Activated naive CD8-positive, alpha-beta T cell treated with anti-CD3 and anti-CD28 coated beads, Interleukin-2, amount 50 U/mL, for 24 hours (primary cell): ENCODE results near the gene TRIP10.
"Not testable (repeated sequence)": the region's sequence is repeated elsewhere in the genome, so short reads cannot be mapped to it uniquely, and the experiment has no call there.

Experiments used
- ATAC-seq: fragments of 150-1000 bp; cut with Tn5 transposase; one replicate; pipeline ENCODE4 v1.10.0; 2021
- DNase-seq: peaks from one replicate; pipeline ENCODE4 v3.0.0; 2021
- H3K27ac Mint-ChIP-seq: one replicate; pipeline ENCODE4 v1.8.0; 2021; ENCODE audit warnings: mild to moderate bottlenecking, mixed read lengths
- H3K27me3 Mint-ChIP-seq: one replicate; pipeline ENCODE4 v1.8.0; 2021; ENCODE audit warnings: mixed read lengths
- H3K36me3 Mint-ChIP-seq: one replicate; pipeline ENCODE4 v1.8.0; 2021; ENCODE audit warnings: low read depth, mixed read lengths
- H3K4me1 Mint-ChIP-seq: one replicate; pipeline ENCODE4 v1.8.0; 2021; ENCODE audit warnings: mixed read lengths
- H3K4me3 Mint-ChIP-seq: one replicate; pipeline ENCODE4 v1.8.0; 2021; ENCODE audit warnings: mild to moderate bottlenecking, moderate library complexity, mixed read lengths
- H3K9me3 Mint-ChIP-seq: one replicate; pipeline ENCODE4 v1.8.0; 2021; ENCODE audit warnings: mixed read lengths

TRIP10 gene

DNA sequence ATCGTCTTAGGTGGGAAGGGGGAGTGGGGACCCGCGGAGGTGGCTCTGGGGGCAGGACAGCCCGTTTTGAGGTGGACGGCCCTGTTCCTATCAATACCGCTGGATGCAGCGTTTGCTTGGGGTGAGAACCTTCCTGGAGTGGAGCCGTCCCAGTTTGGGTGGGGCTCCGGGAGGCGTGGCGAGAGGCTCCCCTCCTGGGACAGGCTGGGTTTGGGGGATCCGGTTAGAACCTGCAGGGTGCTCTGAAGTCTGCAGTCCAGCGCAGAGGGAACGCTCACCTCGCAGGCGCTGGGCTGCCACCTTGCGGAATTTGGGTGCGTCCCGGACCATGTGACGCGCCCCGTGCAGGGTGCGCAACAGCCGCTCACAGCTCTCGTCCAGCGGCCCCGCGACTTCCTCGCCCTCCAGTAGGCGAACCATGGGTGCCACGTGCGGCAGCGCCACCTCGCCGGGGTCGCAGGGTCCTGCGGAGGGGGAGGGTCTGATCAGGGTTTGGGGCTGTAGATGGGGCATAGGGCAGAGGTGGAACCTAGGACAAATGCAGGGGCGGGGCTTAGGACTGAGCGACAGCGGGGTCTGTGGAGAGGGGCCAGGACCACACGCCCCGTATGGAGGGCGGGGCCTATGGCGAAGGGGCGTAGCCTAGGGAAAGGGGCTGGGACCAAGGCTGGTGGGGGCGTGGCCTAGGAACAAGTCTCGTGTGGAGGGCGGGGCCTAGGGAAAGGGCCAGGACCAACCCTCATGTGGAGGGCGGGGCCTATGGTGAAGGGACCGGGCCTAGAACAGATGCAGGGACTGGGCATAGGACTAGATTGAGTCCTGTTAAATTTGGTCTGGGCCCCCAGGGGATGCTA is 13.9 kb downstream of the TRIP10 start:
- ATAC-seq (peak; percentile 92), DNase-seq (peak; percentile 88)
- no peaks in the 10 kb centered on the region for H3K9me3 Mint-ChIP-seq
- H3K4me1 Mint-ChIP-seq: peaks cover 16% of the 10 kb centered on the region
- H3K27me3 Mint-ChIP-seq: no peaks in the 10 kb centered on the region
- H3K36me3 Mint-ChIP-seq: peaks cover 30% of the 10 kb centered on the region
- H3K4me3 Mint-ChIP-seq: peak overlapping the region; percentile 72
- H3K27ac Mint-ChIP-seq: peak overlapping the region; percentile 76

DNA sequence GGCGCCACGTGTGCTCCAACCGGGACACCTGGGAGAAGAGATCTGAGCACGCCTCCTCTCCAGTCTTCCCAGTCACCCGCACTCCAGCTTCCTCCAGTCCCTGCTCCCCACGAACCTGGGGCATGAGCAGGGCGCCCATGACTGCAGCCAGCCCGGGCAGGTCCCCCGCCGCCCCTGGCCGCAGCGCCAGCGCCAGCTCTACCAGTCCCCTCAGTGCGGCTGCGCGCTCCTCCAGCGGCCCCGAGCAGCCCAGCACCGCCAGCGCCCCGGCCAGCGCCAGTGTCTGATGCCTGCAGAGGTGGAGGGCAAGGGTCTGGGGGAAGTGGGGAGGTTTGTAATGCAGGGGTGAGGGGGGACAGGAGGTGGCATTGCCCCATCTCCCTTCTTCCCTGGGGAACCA is 14.7 kb downstream of the TRIP10 start:
- Mint-ChIP-seq H3K4me1 (peaks cover 18% of the 10 kb centered on the region), H3K27ac (no peak overlapping the region), H3K36me3 (peaks cover 30% of the 10 kb centered on the region), H3K9me3 (no peaks in the 10 kb centered on the region), H3K27me3 (no peaks in the 10 kb centered on the region), H3K4me3 (no peak overlapping the region)
- DNase-seq (no peak), ATAC-seq (no peak)

GRCh38 chr19:6754653-6755463 is 15.4 kb downstream of the TRIP10 start:
- Mint-ChIP-seq H3K36me3 (peaks cover 28% of the 10 kb centered on the region), H3K27me3 (no peaks in the 10 kb centered on the region), H3K4me1 (peaks cover 18% of the 10 kb centered on the region), H3K27ac (no peak overlapping the region), H3K9me3 (no peaks in the 10 kb centered on the region), H3K4me3 (no peak overlapping the region)
- DNase-seq (no peak), ATAC-seq (no peak)

DNA sequence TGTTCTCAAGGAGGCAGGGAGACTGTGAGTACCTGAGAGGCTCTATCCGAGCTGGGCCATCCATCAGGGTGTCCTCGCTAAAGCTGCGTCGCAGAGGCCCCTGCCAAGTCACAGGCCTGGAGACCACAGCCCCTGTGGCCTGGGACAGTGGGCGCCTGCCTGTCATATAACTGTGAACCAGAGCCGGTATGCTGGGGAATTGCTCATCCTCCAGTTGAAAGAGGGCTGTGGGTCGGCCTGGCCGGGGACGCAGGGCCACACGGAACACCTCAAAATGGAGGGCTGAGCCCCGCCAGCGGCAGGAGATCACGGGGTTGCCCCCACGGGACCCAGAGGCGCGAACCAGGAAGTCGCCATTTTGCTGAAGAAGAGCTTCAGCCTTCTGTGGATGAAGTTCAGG is 21.1 kb downstream of the TRIP10 start:
- no peak overlapping the region for H3K4me3 Mint-ChIP-seq
- H3K27ac Mint-ChIP-seq: no peak overlapping the region
- peaks cover 17% of the 10 kb centered on the region for H3K36me3 Mint-ChIP-seq
- DNase-seq: no peak
- H3K27me3 Mint-ChIP-seq: no peaks in the 10 kb centered on the region
- no peak for ATAC-seq
- H3K4me1 Mint-ChIP-seq: peaks cover 17% of the 10 kb centered on the region
- no peaks in the 10 kb centered on the region for H3K9me3 Mint-ChIP-seq

DNA sequence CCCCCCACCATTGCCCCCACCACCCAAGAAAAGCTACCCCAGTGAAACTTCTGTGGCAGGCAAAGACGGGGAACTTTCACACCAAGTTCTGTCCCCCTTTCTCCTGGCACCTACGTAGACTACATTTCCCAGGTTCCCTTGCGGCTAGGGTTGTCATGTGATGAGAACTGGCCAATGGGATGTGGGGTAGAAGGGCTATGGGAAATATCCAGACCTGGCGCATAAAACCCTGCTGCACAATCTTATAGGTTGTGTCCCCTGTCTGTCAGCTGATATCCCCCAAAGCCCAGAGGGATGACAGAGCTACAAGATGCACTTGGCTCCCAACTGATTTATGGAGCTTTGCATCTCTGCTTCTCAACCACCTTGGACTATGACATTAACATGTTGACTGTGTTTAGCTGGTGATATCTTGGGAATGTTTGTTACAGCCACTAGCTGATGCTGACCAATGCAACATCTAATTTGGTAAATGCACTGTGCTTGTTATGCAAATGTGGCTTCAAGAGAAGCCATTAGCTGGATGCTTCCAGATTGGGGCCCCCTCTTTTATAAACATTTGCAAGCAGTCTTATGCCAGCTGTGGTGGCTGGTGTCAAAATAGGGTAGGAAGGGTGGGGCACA is 21.7 kb downstream of the TRIP10 start:
- Mint-ChIP-seq H3K27me3 (no peaks in the 10 kb centered on the region), H3K27ac (no peak overlapping the region), H3K36me3 (peaks cover 17% of the 10 kb centered on the region), H3K4me3 (no peak overlapping the region), H3K9me3 (no peaks in the 10 kb centered on the region), H3K4me1 (peaks cover 22% of the 10 kb centered on the region)
- ATAC-seq: peak; percentile 63
- DNase-seq: peak; percentile 36

DNA sequence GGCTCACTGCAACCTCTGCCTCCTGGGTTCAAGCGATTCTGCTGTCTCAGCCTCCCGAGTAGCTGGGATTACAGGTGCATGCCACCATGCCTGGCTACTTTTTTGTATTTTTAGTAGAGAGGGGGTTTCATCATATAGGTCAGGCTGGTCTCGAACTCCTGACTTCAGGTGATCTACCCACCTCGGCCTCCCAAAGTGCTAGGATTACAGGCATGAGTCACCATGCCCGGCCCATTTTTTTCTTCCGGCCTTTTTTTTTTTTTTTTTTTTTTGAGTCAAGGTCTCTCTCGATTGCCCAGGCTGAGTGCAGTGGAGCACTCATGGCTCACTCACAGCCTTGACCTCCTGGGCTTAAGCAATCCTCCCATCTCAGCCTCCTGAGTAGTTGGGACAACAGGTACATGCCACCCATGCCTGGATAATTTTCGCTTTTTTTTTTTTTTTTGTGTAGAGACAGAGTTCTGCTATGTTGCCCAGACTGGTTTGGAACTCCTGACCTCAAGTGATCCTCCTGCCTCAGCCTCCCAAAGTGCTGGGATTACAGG is 22.8 kb downstream of the TRIP10 start:
- not testable (repeated sequence) for H3K4me3 Mint-ChIP-seq, H3K9me3 Mint-ChIP-seq, DNase-seq, H3K27me3 Mint-ChIP-seq, ATAC-seq, H3K27ac Mint-ChIP-seq
- H3K4me1 Mint-ChIP-seq: peaks cover 32% of the 10 kb centered on the region
- H3K36me3 Mint-ChIP-seq: peaks cover 17% of the 10 kb centered on the region

DNA sequence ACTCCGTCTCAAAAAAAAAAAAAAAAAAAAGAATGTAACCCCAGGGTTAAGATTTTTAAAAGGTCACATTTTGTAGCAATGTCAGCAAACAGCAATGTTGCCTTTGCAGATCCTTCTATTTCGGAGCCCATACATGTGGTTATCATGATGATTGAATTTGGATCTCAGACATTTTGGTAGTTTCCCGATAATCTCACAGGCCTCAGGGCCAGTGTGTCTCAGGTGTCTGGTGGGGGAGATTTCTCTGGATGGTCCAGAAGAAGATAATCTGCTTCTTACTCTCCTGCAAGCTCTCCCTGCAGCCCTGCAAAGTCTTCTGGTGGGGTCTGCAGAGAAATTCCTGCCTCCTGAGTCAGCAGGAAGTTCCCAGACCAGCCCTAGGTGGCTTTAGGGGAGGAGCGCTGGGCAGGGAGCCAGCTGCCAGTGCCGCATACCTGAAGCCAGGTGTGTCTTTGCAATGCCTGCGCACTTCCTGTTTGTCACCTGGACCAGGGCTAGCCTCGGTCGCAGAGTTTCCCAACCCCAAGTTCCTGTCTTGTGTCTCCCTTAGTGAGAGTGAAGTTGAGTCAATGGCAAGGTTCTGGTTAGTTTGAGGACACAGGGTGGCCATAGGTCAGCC is 26.4 kb downstream of the TRIP10 start:
- no peak for DNase-seq
- no peak for ATAC-seq
- no peaks in the 10 kb centered on the region for H3K9me3 Mint-ChIP-seq
- H3K27ac Mint-ChIP-seq: peak overlapping the region; percentile 85
- H3K36me3 Mint-ChIP-seq: peaks cover 6% of the 10 kb centered on the region
- peaks cover 45% of the 10 kb centered on the region for H3K4me1 Mint-ChIP-seq
- H3K4me3 Mint-ChIP-seq: peak overlapping the region; percentile 96
- no peaks in the 10 kb centered on the region for H3K27me3 Mint-ChIP-seq

DNA sequence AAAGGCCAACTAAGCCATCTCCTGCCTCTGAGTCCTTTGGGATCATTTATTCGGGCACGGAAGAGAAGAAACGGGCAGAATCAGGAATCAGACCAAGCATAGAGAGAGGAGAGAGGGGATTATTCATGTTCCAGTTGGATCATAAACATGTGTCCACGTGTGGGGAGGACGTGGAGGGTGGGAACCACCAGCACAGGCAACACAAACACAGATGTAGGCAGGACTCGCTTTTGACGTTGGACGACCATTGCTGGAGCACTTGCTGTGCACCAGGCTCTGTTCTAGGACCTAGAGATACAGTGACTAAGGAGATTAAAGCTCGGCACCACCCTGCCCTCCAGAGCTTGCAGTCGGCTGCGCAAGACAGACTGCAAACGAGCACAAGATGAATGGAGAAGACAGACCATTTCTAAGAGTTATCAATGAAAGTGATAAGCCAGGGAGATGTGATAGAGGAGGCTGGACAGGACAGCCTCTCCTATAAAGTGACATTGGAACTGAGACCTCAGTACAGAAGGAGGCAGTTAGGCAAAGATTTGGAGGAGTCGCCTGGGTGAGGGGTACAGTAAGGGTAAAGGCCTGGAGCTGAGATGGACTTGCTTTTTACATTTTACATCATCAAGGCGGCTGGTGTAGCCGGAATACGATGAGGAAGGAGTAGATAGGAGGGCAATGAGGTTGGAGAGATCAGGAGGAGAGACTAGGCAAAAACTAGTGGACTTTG is 27.0 kb downstream of the TRIP10 start:
- H3K9me3 Mint-ChIP-seq: no peaks in the 10 kb centered on the region
- H3K36me3 Mint-ChIP-seq: no peaks in the 10 kb centered on the region
- peak overlapping the region; percentile 96 for H3K4me3 Mint-ChIP-seq
- peaks cover 46% of the 10 kb centered on the region for H3K4me1 Mint-ChIP-seq
- H3K27ac Mint-ChIP-seq: peak overlapping the region; percentile 85
- ATAC-seq (no peak), DNase-seq (peak; percentile 20)
- no peaks in the 10 kb centered on the region for H3K27me3 Mint-ChIP-seq

DNA sequence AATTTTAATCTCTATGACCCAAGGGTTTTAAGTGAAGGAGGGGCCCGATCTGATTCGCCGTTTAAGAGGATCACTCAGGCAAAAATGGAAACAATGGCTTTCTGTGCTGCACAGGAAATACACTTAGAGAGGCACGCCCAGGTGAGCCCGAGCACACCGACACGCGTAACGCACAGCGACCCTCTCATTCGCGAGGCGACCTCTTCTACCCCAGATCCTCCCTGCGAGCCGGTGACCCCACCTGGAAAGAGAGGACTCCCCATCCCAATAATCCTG is 27.5 kb downstream of the TRIP10 start:
- Mint-ChIP-seq H3K27me3 (no peaks in the 10 kb centered on the region), H3K4me3 (peak overlapping the region; percentile 96), H3K4me1 (peaks cover 51% of the 10 kb centered on the region), H3K36me3 (no peaks in the 10 kb centered on the region), H3K9me3 (no peaks in the 10 kb centered on the region), H3K27ac (peak overlapping the region; percentile 85)
- peak; percentile 42 for ATAC-seq
- DNase-seq: no peak

GRCh38 chr19:6767357-6768235 is 28.1 kb downstream of the TRIP10 start, which contains the start of gene SH2D3A:
Gene SH2D3A (minus strand): TSS chr19:6767435. CDS start chr19:6763748, 3,687 bp downstream.
- peak; percentile 72 for ATAC-seq
- H3K9me3 Mint-ChIP-seq: no peaks in the 10 kb centered on the region
- peak within 1 kb of the TSS; percentile 85 for H3K27ac Mint-ChIP-seq
- DNase-seq: peak; percentile 92
- peaks cover 55% of the 10 kb centered on the region for H3K4me1 Mint-ChIP-seq
- H3K4me3 Mint-ChIP-seq: peak within 1 kb of the TSS; percentile 96
- H3K36me3 Mint-ChIP-seq: no peaks in the 10 kb centered on the region
- H3K27me3 Mint-ChIP-seq: no peaks in the 10 kb centered on the region

GRCh38 chr19:6768236-6768785 is 28.8 kb downstream of the TRIP10 start:
- Mint-ChIP-seq H3K4me3 (peak overlapping the region; percentile 96), H3K27me3 (no peaks in the 10 kb centered on the region), H3K27ac (peak overlapping the region; percentile 85), H3K36me3 (no peaks in the 10 kb centered on the region), H3K4me1 (peaks cover 55% of the 10 kb centered on the region), H3K9me3 (no peaks in the 10 kb centered on the region)
- DNase-seq (peak; percentile 25), ATAC-seq (no peak)

DNA sequence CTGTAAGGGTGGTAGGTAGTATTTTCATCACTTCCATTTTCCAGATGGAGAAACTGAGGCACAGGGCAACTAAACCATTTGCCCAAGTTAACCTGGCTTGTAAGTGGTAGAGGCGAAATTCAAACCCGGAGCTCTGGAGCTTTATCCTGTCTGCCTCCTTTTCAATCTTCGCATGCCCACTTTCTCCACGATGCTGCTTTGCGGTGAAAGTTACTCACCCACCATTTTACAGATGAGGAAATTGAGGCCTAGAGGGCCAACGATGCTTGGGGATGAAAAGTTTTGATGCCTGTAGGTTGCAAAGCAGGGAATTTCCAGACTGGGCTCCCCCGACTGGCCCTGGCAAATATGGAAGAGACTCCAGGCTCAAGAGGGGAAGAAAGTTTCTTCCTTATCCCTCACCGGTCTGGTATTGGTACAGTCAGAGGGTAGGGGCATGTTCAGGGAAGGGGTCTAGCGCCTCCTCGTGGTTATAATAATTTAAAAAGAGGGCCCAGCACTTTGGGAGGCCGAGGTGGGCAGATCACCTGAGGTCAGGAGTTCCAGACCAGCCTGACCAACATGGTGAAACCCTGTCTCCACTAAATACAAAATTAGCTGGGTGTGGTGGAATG is 29.6 kb downstream of the TRIP10 start:
- no peak for DNase-seq
- Mint-ChIP-seq H3K4me3 (no peak overlapping the region), H3K4me1 (peaks cover 61% of the 10 kb centered on the region)

More for the DNA sequence above, 29.6 kb downstream of the TRIP10 start:
- Mint-ChIP-seq H3K36me3 (peaks cover 3% of the 10 kb centered on the region), H3K9me3 (no peaks in the 10 kb centered on the region), H3K27me3 (no peaks in the 10 kb centered on the region), H3K27ac (no peak overlapping the region)
- no peak for ATAC-seq
